HEK293 (cell line): ENCODE data around the gene DPY19L3.

Experiments used
- CTCF ChIA-PET: fragments of 350-600 bp; formaldehyde crosslinking; extraction: SDS; loops from one replicate; lab custom pipeline; 2021; ENCODE audit warnings: antibody characterized with exemption; lab: Yijun Ruan, JAX
- POLR2A ChIA-PET: fragments of 300-600 bp; formaldehyde crosslinking; extraction: SDS; loops from one replicate; lab custom pipeline; 2020; ENCODE audit warnings: antibody characterized with exemption, inconsistent platforms; lab: Yijun Ruan, JAX
- H3K27ac ChIP-seq: fragments of 200-500 bp; sonication (Bioruptor generic); 2 replicates; pipeline ENCODE4 v1.5.1; 2014; ENCODE audit warnings: low read depth, low read length, control low read depth, inconsistent platforms; ENCODE audit errors: extremely low read depth
- H3K36me3 ChIP-seq, 2 experiments: fragments of 200-500 bp in 1 of 2; sonication (Bioruptor generic) in 1 of 2; 1 replicate in 1 of 2; 2 replicates in 1 of 2; pipeline ENCODE4 v1.5.1; 2014 to 2017; ENCODE audit warnings: inconsistent platforms in 2 of 2, low read length in 2 of 2; ENCODE audit not compliant: control insufficient read depth in 2 of 2, insufficient read depth in 1 of 2
- H3K4me1 ChIP-seq: fragments of 200-500 bp; sonication (Bioruptor generic); 2 replicates; pipeline ENCODE4 v1.5.1; 2014; ENCODE audit warnings: mild to moderate bottlenecking, low read length, inconsistent platforms; ENCODE audit not compliant: control insufficient read depth, insufficient read depth
- H3K4me3 ChIP-seq: 2 replicates; pipeline ENCODE4 v1.5.1; 2011; ENCODE audit warnings: low read depth, mild to moderate bottlenecking, control low read depth, low read length, moderate library complexity
- H3K9me3 ChIP-seq: fragments of 200-500 bp; sonication (Bioruptor generic); 2 replicates; pipeline ENCODE4 v1.5.1; 2014; ENCODE audit warnings: low read depth, low read length, inconsistent platforms; ENCODE audit not compliant: control insufficient read depth, insufficient read depth
- AEBP2 ChIP-seq: fragments of 450-650 bp; formaldehyde crosslinking; IDR thresholded peaks from 2 replicates; pipeline ENCODE4 v1.5.1; 2016; ENCODE audit warnings: missing biosample characterization, missing genetic modification characterization, borderline replicate concordance
- CTCF ChIP-seq: fragments of 450-650 bp; formaldehyde crosslinking; IDR thresholded peaks from 2 replicates; pipeline ENCODE4 v1.5.1; 2016; ENCODE audit warnings: missing biosample characterization, missing genetic modification characterization
- HIC1 ChIP-seq: fragments of 450-650 bp; formaldehyde crosslinking; IDR thresholded peaks from 2 replicates; pipeline ENCODE4 v1.5.1; 2016; ENCODE audit warnings: missing biosample characterization, missing genetic modification characterization
- HOXC10 ChIP-seq: sonication (generic); formaldehyde crosslinking; IDR thresholded peaks from 2 replicates; pipeline ENCODE4 v1.8.1; 2023; ENCODE audit warnings: mild to moderate bottlenecking, missing genetic modification reagents
- KLF17 ChIP-seq: fragments of 450-650 bp; formaldehyde crosslinking; IDR thresholded peaks from 2 replicates; pipeline ENCODE4 v1.5.1; 2016; ENCODE audit warnings: missing biosample characterization, missing genetic modification characterization
- KLF9 ChIP-seq: fragments of 450-650 bp; formaldehyde crosslinking; IDR thresholded peaks from 2 replicates; pipeline ENCODE4 v1.5.1; 2016; ENCODE audit warnings: missing biosample characterization, missing genetic modification characterization, low read depth
- OVOL3 ChIP-seq: fragments of 450-650 bp; formaldehyde crosslinking; IDR thresholded peaks from 2 replicates; pipeline ENCODE4 v1.5.1; 2016; ENCODE audit warnings: missing biosample characterization, missing genetic modification characterization
- PATZ1 ChIP-seq: fragments of 450-650 bp; formaldehyde crosslinking; IDR thresholded peaks from 2 replicates; pipeline ENCODE4 v1.5.1; 2016; ENCODE audit warnings: missing biosample characterization, missing genetic modification characterization
- PRDM4 ChIP-seq: fragments of 450-650 bp; formaldehyde crosslinking; IDR thresholded peaks from 2 replicates; pipeline ENCODE4 v1.5.1; 2017; ENCODE audit warnings: missing biosample characterization, missing genetic modification characterization
- ZFP41 ChIP-seq: fragments of 450-650 bp; formaldehyde crosslinking; IDR thresholded peaks from 2 replicates; pipeline ENCODE4 v1.5.1; 2016; ENCODE audit warnings: missing biosample characterization, missing genetic modification characterization, borderline replicate concordance
- ZNF214 ChIP-seq: fragments of 450-650 bp; formaldehyde crosslinking; IDR thresholded peaks from 2 replicates; pipeline ENCODE4 v1.5.1; 2017; ENCODE audit warnings: missing biosample characterization, mild to moderate bottlenecking, missing genetic modification characterization, borderline replicate concordance
- ZNF366 ChIP-seq: fragments of 450-650 bp; formaldehyde crosslinking; conservative IDR thresholded peaks from 2 replicates; pipeline ENCODE4 v1.5.1; 2016; ENCODE audit warnings: missing biosample characterization, missing genetic modification characterization
- ZNF529 ChIP-seq: fragments of 450-650 bp; formaldehyde crosslinking; IDR thresholded peaks from 2 replicates; pipeline ENCODE4 v1.5.1; 2017; ENCODE audit warnings: missing genetic modification characterization, missing biosample characterization; ENCODE audit not compliant: insufficient replicate concordance
- ZNF544 ChIP-seq: fragments of 450-650 bp; formaldehyde crosslinking; IDR thresholded peaks from 2 replicates; pipeline ENCODE4 v1.5.0; 2017; ENCODE audit warnings: missing biosample characterization, missing genetic modification characterization
- ZNF561 ChIP-seq: fragments of 450-650 bp; IDR thresholded peaks from 2 replicates; pipeline ENCODE4 v1.5.1; 2018; ENCODE audit warnings: missing biosample characterization, missing genetic modification characterization, borderline replicate concordance
- ZNF571 ChIP-seq: fragments of 450-650 bp; formaldehyde crosslinking; IDR thresholded peaks from 2 replicates; pipeline ENCODE4 v1.5.0; 2017; ENCODE audit warnings: missing biosample characterization, missing genetic modification characterization
- ZNF701 ChIP-seq: fragments of 450-650 bp; formaldehyde crosslinking; IDR thresholded peaks from 2 replicates; pipeline ENCODE4 v1.5.1; 2016; ENCODE audit warnings: missing biosample characterization, missing genetic modification characterization
- ZNF837 ChIP-seq: fragments of 450-650 bp; formaldehyde crosslinking; IDR thresholded peaks from 2 replicates; pipeline ENCODE4 v1.5.1; 2016; ENCODE audit warnings: missing biosample characterization, missing genetic modification characterization
- ZXDB ChIP-seq: fragments of 450-650 bp; formaldehyde crosslinking; IDR thresholded peaks from 2 replicates; pipeline ENCODE4 v1.5.1; 2016; ENCODE audit warnings: missing biosample characterization, missing genetic modification characterization

The DPY19L3 gene

GRCh38 chr19:32465176-32465575 is 59.6 kb downstream of the DPY19L3 start:
- ChIA-PET POLR2A (no interaction called here), CTCF (interaction anchor here (0.5 to 5.9 kb wide), 19 partner anchors 8 to 1796 kb away, joined by 3 to 46 read pairs (median 3); no protein-coding TSS in a partner anchor)
- Histone ChIP-seq H3K9me3 (no peaks in the 10 kb centered on the region), H3K27ac (no peak overlapping the region), H3K4me1 (no peaks in the 10 kb centered on the region), H3K4me3 (no peak overlapping the region), H3K36me3 (peaks cover 29 to 79% of the 10 kb centered on the region in 2 experiments)
- no peak for TF ChIP-seq ZNF837 (tag by site-specific recombination)
- TF ChIP-seq KLF9, result no peak
- no peak for TF ChIP-seq PATZ1
- no peak for TF ChIP-seq ZNF571
- no peak for TF ChIP-seq KLF17 (tag by site-specific recombination)
- TF ChIP-seq ZNF561, result no peak

- CTCF ChIA-PET, result interaction anchor here (0.6 kb wide), 1 partner anchor 8 kb away, joined by 3 read pairs; no protein-coding TSS in a partner anchor
- no peak overlapping the region for H3K27ac ChIP-seq
- POLR2A ChIA-PET, result no interaction called here
- peaks cover 36 to 69% of the 10 kb centered on the region in 2 experiments for H3K36me3 ChIP-seq
- no peak overlapping the region for H3K4me3 ChIP-seq
- TF ChIP-seq PRDM4 (tag by site-specific recombination) (no peak), ZNF701 (tag by site-specific recombination) (no peak), ZNF529 (tag by site-specific recombination) (no peak), CTCF (tag by site-specific recombination) (no peak), ZFP41 (tag by site-specific recombination) (no peak), ZNF366 (no peak), AEBP2 (tag by site-specific recombination) (no peak), ZNF214 (tag by site-specific recombination) (no peak), HOXC10 (CRISPR knock-in tag) (no peak), HIC1 (no peak), OVOL3 (tag by site-specific recombination) (no peak), ZNF544 (tag by site-specific recombination) (no peak), ZXDB (tag by site-specific recombination) (no peak)
- H3K4me1 ChIP-seq, result peaks cover 3% of the 10 kb centered on the region; the same call in 1 of the 2 replicates
- no peaks in the 10 kb centered on the region for H3K9me3 ChIP-seq
Observed at GRCh38 chr19:32469795-32470194, 64.2 kb downstream of the DPY19L3 start.
